HG03064 (cell line): Measurements from ENCODE around the gene CLSTN3.

ENCODE experiments used
- ATAC-seq: cut with Tn5 transposase; IDR thresholded peaks from one replicate; pipeline ENCODE4 v1.9.1; 2021; ENCODE audit warnings: low read depth; ENCODE audit not compliant: unreplicated experiment

CLSTN3 gene

GRCh38 chr12:7145671-7146070, 15.5 kb downstream of the CLSTN3 start:
- ATAC-seq, result no peak

GRCh38 chr12:7146228-7146627, 16.1 kb downstream of the CLSTN3 start:
- no peak for ATAC-seq

DNA sequence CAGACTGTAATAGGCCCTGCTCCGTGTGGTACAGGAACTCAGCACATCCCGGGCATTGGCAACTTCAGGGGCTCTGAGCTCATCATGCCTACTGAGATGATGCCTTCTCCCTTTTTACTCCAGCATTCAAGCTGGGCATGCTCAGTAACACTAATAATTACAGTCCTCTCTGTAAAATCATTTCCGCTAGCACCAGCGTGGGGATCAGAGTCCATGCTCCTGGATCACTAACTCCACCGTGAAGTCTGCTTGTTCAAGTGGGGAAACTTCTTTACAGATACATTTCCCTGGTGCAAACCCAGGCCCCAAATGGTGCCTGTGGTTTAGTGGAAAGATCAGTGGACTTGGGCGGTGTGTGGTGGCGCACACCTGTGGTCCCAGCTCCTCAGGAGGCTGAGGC, 16.7 kb downstream of the CLSTN3 start:
- no peak for ATAC-seq

GRCh38 chr12:7150356-7150755, 20.2 kb downstream of the CLSTN3 start:
- ATAC-seq, result no peak

DNA sequence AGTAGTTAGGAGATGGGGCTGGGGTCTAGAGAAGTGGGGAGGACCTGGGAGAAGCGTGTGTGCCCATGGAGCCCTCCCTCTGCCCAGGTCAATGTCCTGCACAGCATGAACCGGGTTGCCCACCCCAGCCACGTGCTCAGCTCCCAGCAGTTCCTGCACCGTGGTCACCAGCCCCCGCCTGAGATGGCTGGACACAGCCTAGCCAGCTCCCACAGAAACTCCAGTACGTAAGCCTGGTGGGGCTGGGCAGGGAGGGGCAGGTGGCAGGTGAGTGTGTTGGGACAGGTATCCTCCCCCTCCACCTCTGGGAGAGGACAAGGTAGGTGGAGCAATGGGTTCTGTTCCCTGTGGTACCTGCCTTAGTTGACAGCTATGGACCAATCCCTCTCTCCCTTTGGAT, 20.7 kb downstream of the CLSTN3 start:
- ATAC-seq, result no peak

DNA sequence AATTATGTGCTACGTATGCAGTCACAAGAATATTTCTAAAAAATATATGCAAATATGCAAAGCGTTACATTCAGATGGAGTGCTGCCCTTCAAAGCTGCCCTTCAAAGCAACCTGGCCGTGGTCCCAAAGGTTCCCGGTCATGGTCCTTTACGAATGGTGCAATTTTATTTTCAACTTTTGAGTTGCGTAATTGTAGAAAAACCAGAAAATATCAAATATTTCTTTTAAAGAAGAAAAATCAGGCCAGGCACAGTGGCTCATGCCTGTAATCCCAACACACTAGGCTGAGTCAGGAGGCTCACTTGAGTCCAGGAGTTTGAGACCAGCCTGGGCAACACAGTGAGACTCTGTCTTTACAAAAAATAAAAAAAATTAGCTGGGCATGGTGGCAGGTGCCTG, 21.4 kb downstream of the CLSTN3 start:
- no peak for ATAC-seq

DNA sequence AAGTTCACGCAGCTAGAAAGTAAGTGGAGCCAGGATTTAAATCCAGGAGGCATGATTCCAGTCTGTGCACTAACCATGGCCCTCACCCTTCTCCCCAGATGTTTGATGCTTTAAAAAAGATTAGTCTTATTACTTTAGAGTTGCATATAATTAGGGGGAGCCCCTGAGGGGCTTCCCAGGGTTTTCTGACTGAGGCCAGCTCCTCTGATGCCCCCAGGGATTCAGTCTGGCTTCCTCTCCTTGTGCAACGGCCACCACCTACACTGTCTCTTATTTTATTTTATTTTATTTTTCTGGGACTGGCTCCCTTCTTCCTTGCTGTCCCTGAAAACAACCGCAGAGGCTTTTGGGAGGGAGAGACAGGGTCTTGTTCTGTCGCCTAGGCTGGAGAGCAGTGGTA, 22.6 kb downstream of the CLSTN3 start:
- no peak for ATAC-seq

DNA sequence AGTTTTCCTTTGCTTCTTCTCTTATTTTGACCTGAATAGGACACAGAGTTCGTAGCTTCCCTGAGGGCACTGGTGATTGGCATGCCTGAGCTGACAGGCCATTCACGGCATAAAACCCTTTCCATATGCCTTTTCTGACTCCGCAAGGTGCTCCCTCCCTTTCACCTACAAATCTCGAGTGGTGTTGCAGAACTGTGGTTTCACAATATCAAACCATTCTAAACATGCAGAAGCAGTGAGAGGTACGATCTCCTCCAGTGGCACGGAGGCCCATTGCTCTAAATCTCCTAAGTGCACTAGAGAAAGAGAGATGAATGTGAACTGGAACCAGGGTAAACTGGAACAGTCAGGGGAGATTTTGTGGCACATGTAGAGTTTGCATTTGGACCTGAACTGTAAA, 23.9 kb downstream of the CLSTN3 start:
- ATAC-seq, result no peak

- ATAC-seq, result no peak
These were observed 24.8 kb downstream of the CLSTN3 start for GRCh38 chr12:7154901-7155470.

- no peak for ATAC-seq
These were observed 25.4 kb downstream of the CLSTN3 start for GRCh38 chr12:7155471-7156034.

DNA sequence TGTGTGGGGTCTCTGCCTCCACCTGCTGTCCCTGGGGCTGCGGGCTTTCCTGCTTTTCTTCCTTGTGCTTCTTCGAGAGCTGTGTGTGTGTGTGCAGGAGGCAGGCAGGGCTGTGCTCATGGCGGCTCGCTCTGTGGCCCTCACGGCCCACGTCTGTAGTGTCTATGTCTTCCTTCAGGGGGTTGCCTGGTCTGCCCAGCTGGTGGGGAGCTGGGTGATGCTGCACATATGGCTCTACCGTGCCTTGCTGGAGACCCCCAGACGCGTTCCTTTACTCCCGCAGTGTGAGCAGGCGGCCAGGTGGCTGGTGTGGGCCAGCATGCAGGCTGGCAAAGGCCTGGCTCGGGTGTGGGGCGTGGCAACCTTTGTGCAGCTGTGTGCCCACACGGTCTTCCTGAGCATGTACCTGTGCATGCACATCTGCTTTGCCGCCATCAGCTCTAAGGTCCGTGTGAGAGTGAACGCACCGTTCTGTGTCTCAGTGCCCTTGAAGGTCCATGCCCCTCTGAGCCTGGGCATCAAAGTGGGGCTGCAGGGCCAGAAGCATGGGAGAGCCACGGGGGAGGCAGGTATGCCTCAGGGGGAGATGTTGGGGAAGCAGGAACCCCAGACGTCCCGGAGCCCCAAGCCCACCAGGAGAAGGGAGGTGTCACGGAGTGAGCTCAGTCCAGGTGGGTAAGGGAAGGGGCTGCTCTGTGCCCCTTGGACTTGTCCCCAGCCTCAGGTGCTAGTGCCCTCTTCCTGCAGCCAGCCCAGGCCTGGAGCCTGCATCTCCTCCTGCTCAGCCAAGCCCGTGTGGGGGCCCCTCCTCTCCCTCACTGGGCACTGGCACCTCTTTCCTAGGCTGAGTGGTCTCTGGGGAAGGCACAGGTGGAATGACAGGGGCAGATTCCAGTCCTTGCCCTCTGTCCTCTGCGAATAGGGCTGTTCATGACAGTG, 26.4 kb downstream of the CLSTN3 start:
- ATAC-seq, result no peak

DNA sequence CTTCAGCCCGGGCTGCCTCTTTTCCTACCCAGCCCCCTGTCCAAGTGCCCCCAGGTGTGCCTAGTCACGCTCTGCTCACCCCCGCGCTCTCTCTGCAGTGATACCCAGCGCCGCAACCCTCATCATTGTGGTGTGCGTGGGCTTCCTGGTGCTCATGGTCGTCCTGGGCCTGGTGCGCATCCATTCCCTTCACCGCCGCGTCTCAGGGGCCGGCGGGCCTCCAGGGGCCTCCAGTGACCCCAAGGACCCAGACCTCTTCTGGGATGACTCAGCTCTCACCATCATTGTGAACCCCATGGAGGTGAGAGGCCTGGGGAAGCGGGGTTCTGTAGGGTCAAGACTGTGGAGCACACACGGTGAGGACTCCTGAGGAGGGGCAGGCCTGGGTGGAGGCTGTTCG, 27.2 kb downstream of the CLSTN3 start:
- no peak for ATAC-seq

GRCh38 chr12:7158781-7159609, 28.8 kb downstream of the CLSTN3 start:
- no peak for ATAC-seq

DNA sequence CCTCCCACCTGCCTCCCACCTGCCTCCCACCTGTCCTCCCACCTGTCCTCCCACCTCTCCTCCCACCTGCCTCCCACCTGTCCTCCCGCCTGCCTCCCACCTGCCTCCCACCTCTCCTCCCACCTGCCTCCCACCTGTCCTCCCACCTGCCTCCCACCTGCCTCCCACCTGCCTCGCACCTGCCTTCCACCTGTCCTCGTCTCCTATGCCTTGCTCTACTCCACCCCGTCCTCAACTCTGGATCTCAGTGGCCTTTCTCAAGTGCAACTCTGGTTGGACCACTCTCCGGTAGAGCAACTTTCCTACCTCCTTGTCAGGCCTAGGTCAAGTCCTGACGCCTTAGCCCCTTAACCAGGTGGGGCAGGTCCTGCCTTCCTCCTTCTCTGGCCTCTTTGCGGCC, 30.0 kb downstream of the CLSTN3 start:
- no peak for ATAC-seq

DNA sequence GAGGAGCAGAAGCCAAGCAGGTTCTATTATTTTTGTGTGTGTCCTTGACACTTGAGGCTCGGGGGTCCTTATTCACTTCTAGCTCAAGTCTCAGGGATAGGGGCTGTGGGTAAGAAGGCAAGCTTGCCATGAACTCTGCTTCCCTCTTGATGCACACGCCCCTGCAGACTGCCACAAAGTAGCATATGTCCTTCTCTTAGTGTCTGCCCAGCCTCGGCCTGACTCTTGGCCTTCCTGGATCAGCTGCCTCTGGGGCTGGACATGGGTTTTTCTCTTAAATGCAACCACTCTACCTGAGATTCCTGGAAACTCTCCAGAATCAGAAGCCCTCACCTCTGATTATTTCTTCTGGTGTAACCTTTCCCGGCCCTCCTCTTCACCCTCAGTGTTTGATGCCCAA, 31.2 kb downstream of the CLSTN3 start:
- no peak for ATAC-seq

DNA sequence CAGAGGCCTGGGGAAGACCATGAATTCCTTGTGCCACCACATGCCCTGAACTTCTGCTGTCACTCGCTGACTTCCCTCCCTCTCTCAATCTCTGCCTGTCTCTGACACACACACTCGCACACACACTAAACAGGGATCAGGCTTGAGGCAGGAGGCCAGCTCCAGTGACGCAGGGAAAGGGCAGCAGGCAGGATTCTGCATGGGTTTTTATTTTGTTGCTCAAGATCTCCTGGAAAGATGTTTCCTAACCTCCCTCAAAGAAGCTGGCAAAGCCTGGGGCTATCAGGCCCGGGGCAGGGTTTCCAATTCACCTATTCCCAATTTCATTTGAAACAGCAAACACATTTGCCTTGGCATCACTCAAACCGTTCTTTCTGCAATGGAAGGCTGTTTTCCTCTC, 31.6 kb downstream of the CLSTN3 start:
- ATAC-seq, result no peak

- ATAC-seq, result no peak
These were observed 32.5 kb downstream of the CLSTN3 start for GRCh38 chr12:7162691-7163114.

DNA sequence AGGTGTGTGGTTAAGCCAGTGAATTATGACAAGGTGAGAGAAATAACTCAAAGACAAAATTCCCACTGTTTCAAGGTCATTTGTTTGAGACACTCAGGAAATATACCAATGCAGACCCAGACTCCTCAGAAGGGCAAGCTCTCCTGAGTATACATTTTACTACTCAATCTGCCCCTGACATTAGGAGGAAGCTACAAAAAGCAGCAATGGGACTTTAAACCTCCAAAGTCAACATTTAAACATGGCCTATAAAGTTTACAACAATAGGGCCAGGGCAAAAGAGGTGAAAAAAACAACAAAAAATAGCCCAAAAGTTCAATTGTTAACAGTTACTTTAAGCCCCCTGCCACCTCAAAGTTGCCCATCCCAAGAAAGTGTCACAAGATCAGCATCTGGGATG, 39.8 kb downstream of the CLSTN3 start:
- no peak for ATAC-seq

GRCh38 chr12:7171854-7172253, 41.7 kb downstream of the CLSTN3 start:
- ATAC-seq, result no peak

DNA sequence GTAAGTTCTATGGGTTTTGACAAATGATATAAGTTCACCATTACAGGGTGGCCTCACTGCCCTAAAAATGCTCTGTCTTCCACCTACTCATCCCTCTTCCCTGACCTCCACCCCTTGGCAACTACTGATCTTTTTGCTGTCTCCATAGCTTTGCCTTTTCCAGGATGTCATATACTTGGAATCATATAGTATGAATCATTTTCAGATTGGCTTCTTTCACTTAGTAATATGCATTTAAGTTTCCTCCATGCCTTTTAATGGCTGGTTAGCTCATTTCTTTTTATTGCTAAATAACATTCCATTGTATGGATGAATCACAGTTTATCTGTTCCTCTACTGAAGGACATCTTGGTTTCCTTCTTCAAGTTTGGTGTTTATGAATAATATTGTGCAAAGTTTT, 45.3 kb downstream of the CLSTN3 start:
- ATAC-seq, result no peak

DNA sequence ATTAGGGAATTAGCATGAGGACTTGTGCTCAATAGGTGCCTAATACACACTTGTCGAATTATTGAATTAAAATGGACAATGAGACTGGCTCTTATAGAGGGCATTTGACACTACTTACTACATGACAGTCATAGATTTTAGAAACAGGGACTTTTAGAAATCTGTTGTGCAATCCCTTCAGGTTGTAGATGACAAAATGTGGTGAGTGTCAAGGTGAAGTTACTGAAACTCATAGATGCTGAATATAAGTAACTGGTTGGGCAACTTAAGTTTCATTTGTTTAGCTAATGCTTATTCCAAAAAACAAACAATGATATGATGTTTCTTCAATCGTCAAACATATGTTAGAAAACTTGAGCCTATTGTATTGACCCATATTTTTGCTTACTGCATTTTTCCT, 46.4 kb downstream of the CLSTN3 start:
- ATAC-seq, result no peak
